ENCODE data around the gene CTNNA2.

Gene CTNNA2

GRCh38 chr2:80222644-80223043, 709.8 kb downstream of the CTNNA2 start:
- Histone ChIP-seq H3K4me3 (ENCODE audit: low read length) (no peak overlapping the region), H3K4me1 (ENCODE audit: control insufficient read depth, insufficient read depth, low read length) (no peaks in the 10 kb centered on the region), H3K27me3 (replicated peaks; ENCODE audit: control insufficient read depth, insufficient read depth, low read length) (no peaks in the 10 kb centered on the region), H3K36me3 (ENCODE audit: control insufficient read depth, insufficient read depth, low read length, severe bottlenecking) (no peaks in the 10 kb centered on the region), H3K9me3 (ENCODE audit: control insufficient read depth, low read length) (no peaks in the 10 kb centered on the region), H3K9ac (ENCODE audit: low read length) (no peak overlapping the region)
- DNase-seq (ENCODE audit: low read depth): no peak

DNA sequence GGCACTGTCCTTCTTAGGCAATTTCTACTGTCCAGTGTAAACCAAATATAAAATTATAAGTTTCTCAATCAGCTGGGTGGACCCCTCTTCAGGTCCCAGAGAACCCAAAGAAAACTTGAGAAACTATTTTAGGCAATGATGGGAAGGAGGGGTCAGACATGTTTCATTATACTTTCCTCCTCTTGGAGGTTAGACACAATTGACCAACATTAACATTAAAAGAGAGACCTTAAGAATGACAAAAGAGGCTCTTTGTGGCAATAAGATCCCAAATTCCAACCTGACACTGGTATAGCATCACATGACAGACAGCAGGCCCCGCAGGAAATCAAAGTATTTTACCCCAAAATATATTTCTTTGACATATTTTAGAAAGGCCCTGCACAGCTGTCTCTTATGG, 718.6 kb downstream of the CTNNA2 start:
- no peaks in the 10 kb centered on the region for H3K9me3 ChIP-seq (ENCODE audit: control insufficient read depth, low read length)
- no peaks in the 10 kb centered on the region for H3K36me3 ChIP-seq (ENCODE audit: control insufficient read depth, insufficient read depth, low read length, severe bottlenecking)
- no peaks in the 10 kb centered on the region for H3K4me1 ChIP-seq (ENCODE audit: control insufficient read depth, insufficient read depth, low read length)
- H3K9ac ChIP-seq (ENCODE audit: low read length): no peak overlapping the region
- peaks cover 18% of the 10 kb centered on the region for H3K27me3 ChIP-seq (replicated peaks; ENCODE audit: control insufficient read depth, insufficient read depth, low read length)
- DNase-seq (ENCODE audit: low read depth): no peak
- H3K4me3 ChIP-seq (ENCODE audit: low read length): no peak overlapping the region

- no peaks in the 10 kb centered on the region for H3K4me1 ChIP-seq (ENCODE audit: control insufficient read depth, insufficient read depth, low read length)
- H3K27me3 ChIP-seq (replicated peaks; ENCODE audit: control insufficient read depth, insufficient read depth, low read length): peaks cover 31% of the 10 kb centered on the region
- DNase-seq (ENCODE audit: low read depth): no peak
- H3K9ac ChIP-seq (ENCODE audit: low read length): no peak overlapping the region
- H3K36me3 ChIP-seq (ENCODE audit: control insufficient read depth, insufficient read depth, low read length, severe bottlenecking): no peaks in the 10 kb centered on the region
- H3K4me3 ChIP-seq (ENCODE audit: low read length): no peak overlapping the region
- H3K9me3 ChIP-seq (ENCODE audit: control insufficient read depth, low read length): no peaks in the 10 kb centered on the region
Observed at GRCh38 chr2:80233333-80233732, 720.5 kb downstream of the CTNNA2 start.

- peak; percentile 81 for DNase-seq (ENCODE audit: low read depth)
- Histone ChIP-seq H3K36me3 (ENCODE audit: control insufficient read depth, insufficient read depth, low read length, severe bottlenecking) (no peaks in the 10 kb centered on the region), H3K4me3 (ENCODE audit: low read length) (no peak overlapping the region), H3K4me1 (ENCODE audit: control insufficient read depth, insufficient read depth, low read length) (no peaks in the 10 kb centered on the region), H3K9ac (ENCODE audit: low read length) (no peak overlapping the region), H3K27me3 (replicated peaks; ENCODE audit: control insufficient read depth, insufficient read depth, low read length) (peaks cover 26% of the 10 kb centered on the region), H3K9me3 (ENCODE audit: control insufficient read depth, low read length) (no peaks in the 10 kb centered on the region)
Observed at GRCh38 chr2:80238692-80239469, 726.0 kb downstream of the CTNNA2 start.

- no peaks in the 10 kb centered on the region for H3K9me3 ChIP-seq (ENCODE audit: control insufficient read depth, low read length)
- no peaks in the 10 kb centered on the region for H3K36me3 ChIP-seq (ENCODE audit: control insufficient read depth, insufficient read depth, low read length, severe bottlenecking)
- H3K9ac ChIP-seq (ENCODE audit: low read length): no peak overlapping the region
- peaks cover 23% of the 10 kb centered on the region for H3K27me3 ChIP-seq (replicated peaks; ENCODE audit: control insufficient read depth, insufficient read depth, low read length)
- DNase-seq (ENCODE audit: low read depth): no peak
- no peak overlapping the region for H3K4me3 ChIP-seq (ENCODE audit: low read length)
- no peaks in the 10 kb centered on the region for H3K4me1 ChIP-seq (ENCODE audit: control insufficient read depth, insufficient read depth, low read length)
Observed at GRCh38 chr2:80242355-80242910, 729.6 kb downstream of the CTNNA2 start.

DNA sequence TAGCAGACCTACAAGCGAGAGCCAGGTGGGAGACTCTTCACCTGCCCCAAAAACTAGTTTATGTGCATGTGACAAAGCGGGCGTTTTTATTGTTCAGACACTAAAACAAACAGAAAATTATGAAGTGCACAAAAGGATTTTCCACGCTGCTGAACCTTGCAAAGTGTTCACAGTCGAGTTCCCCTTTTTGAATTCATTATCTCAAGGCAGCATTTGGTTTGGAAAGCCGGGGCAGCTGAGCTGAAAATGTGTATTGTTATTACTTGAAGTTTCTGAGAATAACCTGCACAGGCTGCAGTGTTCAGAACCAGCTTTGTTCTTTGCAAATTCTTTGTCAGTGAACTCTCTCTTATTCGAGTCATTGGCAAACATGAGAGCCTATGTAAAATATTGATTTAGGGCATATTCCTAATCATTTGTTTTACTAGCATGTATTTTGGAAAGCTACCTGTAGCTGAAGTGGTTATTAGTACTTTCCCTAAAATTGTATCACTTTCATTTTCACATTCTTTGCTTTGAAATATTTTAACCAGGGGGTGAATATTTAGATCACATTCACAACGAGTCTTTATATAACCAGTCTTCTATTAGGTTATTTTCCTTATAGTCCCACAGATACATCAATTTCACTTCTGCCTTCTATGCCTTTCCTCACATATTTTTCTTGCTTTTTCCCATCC, 732.2 kb downstream of the CTNNA2 start:
- peaks cover 16% of the 10 kb centered on the region for H3K27me3 ChIP-seq (replicated peaks; ENCODE audit: control insufficient read depth, insufficient read depth, low read length)
- no peak for DNase-seq (ENCODE audit: low read depth)
- H3K4me3 ChIP-seq (ENCODE audit: low read length): no peak overlapping the region

DNA sequence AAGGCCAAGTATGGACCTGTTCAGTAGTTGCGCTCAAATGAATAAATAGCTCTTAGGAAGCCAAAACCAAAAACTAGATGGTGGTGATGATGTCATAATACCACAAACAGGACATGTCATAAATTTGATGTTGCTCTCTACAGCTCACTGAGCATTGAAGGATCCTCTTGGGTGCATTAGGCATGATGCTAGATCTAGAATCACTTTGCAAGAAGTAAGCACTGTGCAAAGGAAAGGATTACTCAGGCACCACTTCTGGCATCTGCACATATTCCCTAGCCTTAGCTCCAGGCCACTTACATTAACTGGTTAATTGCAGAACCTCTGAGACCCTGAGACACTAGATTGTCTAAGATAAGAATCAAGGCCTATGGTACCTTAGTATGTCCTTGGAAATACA, 733.7 kb downstream of the CTNNA2 start:
- H3K9me3 ChIP-seq (ENCODE audit: control insufficient read depth, low read length): no peaks in the 10 kb centered on the region
- H3K36me3 ChIP-seq (ENCODE audit: control insufficient read depth, insufficient read depth, low read length, severe bottlenecking): no peaks in the 10 kb centered on the region
- H3K27me3 ChIP-seq (replicated peaks; ENCODE audit: control insufficient read depth, insufficient read depth, low read length): peaks cover 16% of the 10 kb centered on the region
- H3K9ac ChIP-seq (ENCODE audit: low read length): no peak overlapping the region
- DNase-seq (ENCODE audit: low read depth): no peak
- H3K4me1 ChIP-seq (ENCODE audit: control insufficient read depth, insufficient read depth, low read length): no peaks in the 10 kb centered on the region
- H3K4me3 ChIP-seq (ENCODE audit: low read length): no peak overlapping the region

More for the DNA sequence above, 732.2 kb downstream of the CTNNA2 start:
- H3K9ac ChIP-seq (ENCODE audit: low read length): no peak overlapping the region
- H3K36me3 ChIP-seq (ENCODE audit: control insufficient read depth, insufficient read depth, low read length, severe bottlenecking): no peaks in the 10 kb centered on the region
- no peaks in the 10 kb centered on the region for H3K9me3 ChIP-seq (ENCODE audit: control insufficient read depth, low read length)
- no peaks in the 10 kb centered on the region for H3K4me1 ChIP-seq (ENCODE audit: control insufficient read depth, insufficient read depth, low read length)

GRCh38 chr2:80247339-80247738, 734.5 kb downstream of the CTNNA2 start:
- no peaks in the 10 kb centered on the region for H3K36me3 ChIP-seq (ENCODE audit: control insufficient read depth, insufficient read depth, low read length, severe bottlenecking)
- DNase-seq (ENCODE audit: low read depth): no peak

DNA sequence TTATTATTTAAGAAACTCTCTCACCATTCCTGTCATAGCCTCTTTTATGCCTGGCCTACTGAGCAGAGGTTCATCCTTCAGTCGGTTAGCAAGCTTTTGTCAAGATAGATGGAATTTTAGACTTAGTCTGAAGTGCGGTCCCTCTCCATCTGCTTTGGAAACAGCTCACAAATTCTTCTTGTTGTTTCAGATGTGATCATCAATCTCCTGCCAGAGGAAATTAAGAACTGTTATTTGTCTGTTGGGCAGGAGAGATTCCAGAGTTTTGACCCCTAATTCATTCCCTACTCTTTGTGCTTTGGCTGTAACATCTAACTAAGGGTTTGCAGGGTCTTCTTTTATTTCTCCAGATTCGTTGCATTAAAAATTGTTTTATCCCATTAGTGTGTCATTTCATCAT, 735.3 kb downstream of the CTNNA2 start:
- no peak overlapping the region for H3K9ac ChIP-seq (ENCODE audit: low read length)
- H3K27me3 ChIP-seq (replicated peaks; ENCODE audit: control insufficient read depth, insufficient read depth, low read length): peaks cover 11% of the 10 kb centered on the region
- DNase-seq (ENCODE audit: low read depth): no peak
- no peaks in the 10 kb centered on the region for H3K9me3 ChIP-seq (ENCODE audit: control insufficient read depth, low read length)
- H3K4me1 ChIP-seq (ENCODE audit: control insufficient read depth, insufficient read depth, low read length): no peaks in the 10 kb centered on the region
- H3K36me3 ChIP-seq (ENCODE audit: control insufficient read depth, insufficient read depth, low read length, severe bottlenecking): no peaks in the 10 kb centered on the region
- H3K4me3 ChIP-seq (ENCODE audit: low read length): no peak overlapping the region

More at GRCh38 chr2:80247339-80247738, 734.5 kb downstream of the CTNNA2 start:
- H3K27me3 ChIP-seq (replicated peaks; ENCODE audit: control insufficient read depth, insufficient read depth, low read length): peaks cover 16% of the 10 kb centered on the region
- no peaks in the 10 kb centered on the region for H3K4me1 ChIP-seq (ENCODE audit: control insufficient read depth, insufficient read depth, low read length)
- no peak overlapping the region for H3K9ac ChIP-seq (ENCODE audit: low read length)
- H3K9me3 ChIP-seq (ENCODE audit: control insufficient read depth, low read length): no peaks in the 10 kb centered on the region
- no peak overlapping the region for H3K4me3 ChIP-seq (ENCODE audit: low read length)

- H3K9me3 ChIP-seq (ENCODE audit: control insufficient read depth, low read length): no peaks in the 10 kb centered on the region
- no peak overlapping the region for H3K9ac ChIP-seq (ENCODE audit: low read length)
- H3K27me3 ChIP-seq (replicated peaks; ENCODE audit: control insufficient read depth, insufficient read depth, low read length): no peaks in the 10 kb centered on the region
- no peaks in the 10 kb centered on the region for H3K4me1 ChIP-seq (ENCODE audit: control insufficient read depth, insufficient read depth, low read length)
- DNase-seq (ENCODE audit: low read depth): no peak
- no peaks in the 10 kb centered on the region for H3K36me3 ChIP-seq (ENCODE audit: control insufficient read depth, insufficient read depth, low read length, severe bottlenecking)
- no peak overlapping the region for H3K4me3 ChIP-seq (ENCODE audit: low read length)
Observed at GRCh38 chr2:80252294-80252986, 739.6 kb downstream of the CTNNA2 start.

All from adipocyte (in vitro differentiated cells).